ENCODE measurements around the gene PTPRQ. TPM values are rescaled to one million over a fixed set of nuclear protein-coding genes. Genes with fewer than 3 reads are reported as not detected.

PTPRQ gene
- polyA plus RNA-seq, 3 donors from 2014 or later = not detected

GRCh38 chr12:80607361-80608135 is 163.5 kb downstream of the PTPRQ start:
- H3K36me3 Mint-ChIP-seq = no peaks in the 10 kb centered on the region
- H3K27me3 Mint-ChIP-seq (ENCODE audit: low read depth in 3 of 3) = peaks cover 0 to 2% (median 2%) of the 10 kb centered on the region in 3 donors
- no peaks in the 10 kb centered on the region for H3K4me1 Mint-ChIP-seq
- DNase-seq = no peak
- no peak overlapping the region for H3K4me3 Mint-ChIP-seq
- H3K9me3 Mint-ChIP-seq = peaks cover 0 to 19% (median 4%) of the 10 kb centered on the region in 6 donors
- no peak overlapping the region for H3K27ac Mint-ChIP-seq

GRCh38 chr12:80617733-80618132 is 173.7 kb downstream of the PTPRQ start:
- no peaks in the 10 kb centered on the region for H3K36me3 Mint-ChIP-seq
- DNase-seq = no peak
- H3K27me3 Mint-ChIP-seq (ENCODE audit: low read depth in 3 of 3) = peaks cover 0 to 4% (median 0%) of the 10 kb centered on the region in 3 donors
- no peak overlapping the region for H3K4me3 Mint-ChIP-seq
- no peaks in the 10 kb centered on the region for H3K4me1 Mint-ChIP-seq
- no peak overlapping the region for H3K27ac Mint-ChIP-seq
- peaks cover 0 to 3% (median 0%) of the 10 kb centered on the region in 6 donors for H3K9me3 Mint-ChIP-seq

DNA sequence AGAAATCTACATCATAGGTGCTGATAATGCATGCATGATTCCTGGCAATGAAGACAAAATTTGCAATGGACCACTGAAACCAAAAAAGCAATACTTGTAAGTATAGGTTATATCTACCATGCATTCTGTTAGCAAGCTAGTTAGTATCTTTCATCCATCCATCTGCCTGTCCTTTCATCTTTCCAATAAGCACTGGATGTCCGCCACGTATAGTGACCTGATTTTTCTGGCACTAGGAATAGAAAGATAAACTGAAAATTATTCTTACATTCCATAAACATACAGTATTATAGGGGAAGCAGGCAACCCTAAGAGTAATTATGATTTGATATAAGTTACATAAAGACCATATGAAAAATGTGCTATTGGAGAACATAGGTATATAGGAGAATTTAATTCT is 176.2 kb downstream of the PTPRQ start:
- H3K36me3 Mint-ChIP-seq = no peaks in the 10 kb centered on the region
- no peaks in the 10 kb centered on the region for H3K4me1 Mint-ChIP-seq
- DNase-seq = no peak
- no peak overlapping the region for H3K4me3 Mint-ChIP-seq
- no peak overlapping the region for H3K27ac Mint-ChIP-seq
- peaks cover 0 to 4% (median 0%) of the 10 kb centered on the region in 3 donors for H3K27me3 Mint-ChIP-seq (ENCODE audit: low read depth in 3 of 3)
- peaks cover 0 to 4% (median 1%) of the 10 kb centered on the region in 6 donors for H3K9me3 Mint-ChIP-seq

DNA sequence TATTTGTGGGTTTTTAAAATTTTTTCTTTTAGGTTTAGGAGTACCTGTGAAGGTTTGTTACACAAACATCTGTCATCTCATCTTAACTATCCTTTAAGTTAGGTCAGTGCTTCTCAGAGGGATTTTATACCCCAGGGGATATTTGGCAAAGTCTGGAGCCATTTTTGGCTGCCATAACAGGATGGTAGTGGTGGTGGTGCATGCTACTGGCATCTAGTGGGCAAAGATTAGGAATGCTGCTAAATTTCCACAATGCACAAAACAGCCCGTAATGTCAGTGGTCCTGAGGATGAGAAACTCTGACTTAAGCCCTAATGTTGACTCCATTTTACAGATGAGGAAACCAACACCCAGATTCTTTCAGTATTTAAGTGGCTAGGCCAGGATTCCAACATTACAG is 178.2 kb downstream of the PTPRQ start:
- Mint-ChIP-seq H3K4me3 (no peak overlapping the region), H3K27ac (no peak overlapping the region), H3K4me1 (no peaks in the 10 kb centered on the region), H3K9me3 (peaks cover 0 to 4% (median 0%) of the 10 kb centered on the region in 6 donors), H3K27me3 (ENCODE audit: low read depth in 3 of 3) (peaks cover 0 to 4% (median 0%) of the 10 kb centered on the region in 3 donors), H3K36me3 (no peaks in the 10 kb centered on the region)
- no peak for DNase-seq

DNA sequence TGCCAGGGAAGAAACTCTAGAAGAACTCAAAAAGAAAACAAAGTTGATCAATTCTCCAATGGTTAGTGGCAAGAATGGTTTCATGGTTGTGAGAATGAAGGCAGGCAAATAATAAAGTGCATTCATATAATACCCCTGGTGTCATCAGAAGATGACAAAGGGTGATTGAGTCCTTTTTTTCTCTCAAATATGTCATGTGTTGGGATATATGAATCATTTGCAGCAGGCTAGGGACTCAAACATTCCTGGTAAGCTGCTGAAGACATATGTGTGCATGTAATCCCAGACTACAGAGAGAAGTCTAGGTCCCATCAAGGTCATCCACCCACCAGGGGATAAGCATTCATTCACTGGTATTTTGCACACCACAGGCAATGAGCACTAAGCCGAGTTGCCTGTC is 181.0 kb downstream of the PTPRQ start:
- peaks cover 0 to 5% (median under 1%) of the 10 kb centered on the region in 6 donors for H3K9me3 Mint-ChIP-seq
- no peak for DNase-seq
- no peak overlapping the region for H3K27ac Mint-ChIP-seq
- no peaks in the 10 kb centered on the region for H3K36me3 Mint-ChIP-seq
- no peak overlapping the region for H3K4me3 Mint-ChIP-seq
- peaks cover 0 to 2% (median 2%) of the 10 kb centered on the region in 3 donors for H3K27me3 Mint-ChIP-seq (ENCODE audit: low read depth in 3 of 3)
- H3K4me1 Mint-ChIP-seq = no peaks in the 10 kb centered on the region

GRCh38 chr12:80625901-80626300 is 181.9 kb downstream of the PTPRQ start:
- Mint-ChIP-seq H3K36me3 (no peaks in the 10 kb centered on the region), H3K27ac (no peak overlapping the region), H3K4me1 (no peaks in the 10 kb centered on the region), H3K4me3 (no peak overlapping the region), H3K9me3 (peaks cover 0 to 5% (median under 1%) of the 10 kb centered on the region in 6 donors), H3K27me3 (ENCODE audit: low read depth in 3 of 3) (peaks cover 0 to 2% (median 2%) of the 10 kb centered on the region in 3 donors)
- no peak for DNase-seq

DNA sequence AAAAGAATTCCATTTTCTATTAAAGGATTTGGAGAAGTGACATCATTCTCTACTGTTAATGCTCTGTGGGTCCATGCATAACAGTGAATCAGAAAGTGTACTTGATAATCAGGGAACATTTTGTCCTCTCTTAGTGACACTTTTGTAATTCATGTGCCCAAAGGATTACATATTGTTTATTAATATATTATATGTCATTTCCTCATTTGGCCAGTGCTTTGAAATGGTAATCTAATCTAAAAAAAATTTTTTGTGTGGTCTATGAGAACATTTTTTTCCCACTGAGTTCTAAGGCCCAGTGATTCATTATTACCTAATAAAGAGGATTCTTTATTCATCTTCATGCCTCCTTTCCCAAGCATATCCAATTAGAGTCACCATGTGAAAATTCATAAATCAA is 183.7 kb downstream of the PTPRQ start:
- Mint-ChIP-seq H3K4me3 (no peak overlapping the region), H3K27me3 (ENCODE audit: low read depth in 3 of 3) (peaks cover 0 to 4% (median 2%) of the 10 kb centered on the region in 3 donors), H3K9me3 (peaks cover 0 to 10% (median under 1%) of the 10 kb centered on the region in 6 donors), H3K36me3 (no peaks in the 10 kb centered on the region), H3K27ac (no peak overlapping the region), H3K4me1 (no peaks in the 10 kb centered on the region)
- no peak for DNase-seq

- Mint-ChIP-seq H3K27ac (no peak overlapping the region), H3K4me1 (no peaks in the 10 kb centered on the region), H3K4me3 (no peak overlapping the region), H3K27me3 (ENCODE audit: low read depth in 3 of 3) (peaks cover 0 to 4% (median 2%) of the 10 kb centered on the region in 3 donors), H3K36me3 (no peaks in the 10 kb centered on the region), H3K9me3 (peaks cover 0 to 15% (median 4%) of the 10 kb centered on the region in 6 donors)
- DNase-seq = no peak
Measured at GRCh38 chr12:80632835-80633234, 188.8 kb downstream of the PTPRQ start.

- Mint-ChIP-seq H3K4me1 (no peaks in the 10 kb centered on the region), H3K9me3 (peaks cover 0 to 19% (median 4%) of the 10 kb centered on the region in 6 donors), H3K27ac (no peak overlapping the region), H3K27me3 (ENCODE audit: low read depth in 3 of 3) (peaks cover 0 to 2% (median 0%) of the 10 kb centered on the region in 3 donors), H3K4me3 (no peak overlapping the region), H3K36me3 (no peaks in the 10 kb centered on the region)
- no peak for DNase-seq
Measured at GRCh38 chr12:80634903-80635302, 190.9 kb downstream of the PTPRQ start.

- peaks cover 0 to 26% (median 5%) of the 10 kb centered on the region in 6 donors for H3K9me3 Mint-ChIP-seq
- no peak for DNase-seq
- no peaks in the 10 kb centered on the region for H3K36me3 Mint-ChIP-seq
- no peak overlapping the region for H3K27ac Mint-ChIP-seq
- H3K4me1 Mint-ChIP-seq = no peaks in the 10 kb centered on the region
- H3K27me3 Mint-ChIP-seq (ENCODE audit: low read depth in 3 of 3) = peaks cover 0 to under 1% (median 0%) of the 10 kb centered on the region in 3 donors
- H3K4me3 Mint-ChIP-seq = no peak overlapping the region
Measured at GRCh38 chr12:80636832-80637231, 192.8 kb downstream of the PTPRQ start.

DNA sequence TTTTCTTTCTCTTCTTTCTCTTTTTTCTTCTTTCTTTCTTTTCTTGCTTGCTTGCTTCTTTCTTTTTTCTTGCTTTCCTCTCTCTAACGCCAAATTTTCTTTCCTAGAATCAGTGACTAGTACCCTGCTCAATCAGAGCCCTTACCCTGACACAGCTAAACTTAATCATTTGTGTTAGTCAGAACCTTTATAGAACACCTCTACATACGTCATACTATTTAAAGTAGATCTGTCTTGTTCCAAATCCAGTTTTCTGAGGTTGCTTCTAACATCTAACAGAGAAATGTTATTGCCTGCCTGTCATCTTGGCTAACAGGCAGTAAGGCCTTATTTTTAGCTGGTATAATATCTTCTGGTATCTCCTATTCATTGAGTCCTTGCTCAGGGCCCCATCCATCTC is 197.9 kb downstream of the PTPRQ start:
- no peak overlapping the region for H3K27ac Mint-ChIP-seq
- H3K9me3 Mint-ChIP-seq = peaks cover 3 to 32% (median 7%) of the 10 kb centered on the region in 6 donors
- H3K27me3 Mint-ChIP-seq (ENCODE audit: low read depth in 3 of 3) = peaks cover 0 to 1% (median 0%) of the 10 kb centered on the region in 3 donors
- DNase-seq = no peak
- H3K4me1 Mint-ChIP-seq = no peaks in the 10 kb centered on the region
- no peaks in the 10 kb centered on the region for H3K36me3 Mint-ChIP-seq
- H3K4me3 Mint-ChIP-seq = no peak overlapping the region

DNA sequence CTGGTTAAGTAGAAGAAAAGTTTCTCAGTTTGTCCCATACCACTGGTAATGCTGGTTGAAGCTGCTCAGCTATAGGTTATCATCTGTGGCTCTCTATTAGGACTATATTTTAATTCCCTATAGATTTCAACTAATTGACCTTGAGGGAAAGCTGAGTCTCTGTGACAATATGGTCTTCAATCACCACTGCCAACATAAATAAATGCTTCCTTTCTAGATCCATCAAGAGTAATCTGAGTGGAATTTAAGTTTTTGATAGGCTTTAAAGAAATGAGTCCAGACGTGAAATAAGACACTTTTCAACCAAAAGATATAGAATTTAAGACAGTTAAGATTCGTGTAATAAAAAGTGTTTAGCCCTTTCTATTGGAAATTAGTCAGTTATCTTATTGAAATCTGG is 199.9 kb downstream of the PTPRQ start:
- no peaks in the 10 kb centered on the region for H3K36me3 Mint-ChIP-seq
- no peak overlapping the region for H3K4me3 Mint-ChIP-seq
- H3K27ac Mint-ChIP-seq = no peak overlapping the region
- DNase-seq = no peak
- H3K27me3 Mint-ChIP-seq (ENCODE audit: low read depth in 3 of 3) = peaks cover 0 to 1% (median 0%) of the 10 kb centered on the region in 3 donors
- H3K4me1 Mint-ChIP-seq = no peaks in the 10 kb centered on the region
- peaks cover 3 to 35% (median 5%) of the 10 kb centered on the region in 6 donors for H3K9me3 Mint-ChIP-seq

GRCh38 chr12:80648881-80649280 is 204.8 kb downstream of the PTPRQ start:
- H3K27me3 Mint-ChIP-seq (ENCODE audit: low read depth in 3 of 3) = peaks cover 0 to 1% (median 0%) of the 10 kb centered on the region in 3 donors
- peaks cover 0 to 21% (median 3%) of the 10 kb centered on the region in 6 donors for H3K9me3 Mint-ChIP-seq
- H3K4me1 Mint-ChIP-seq = no peaks in the 10 kb centered on the region
- no peak overlapping the region for H3K4me3 Mint-ChIP-seq
- no peak for DNase-seq
- H3K36me3 Mint-ChIP-seq = no peaks in the 10 kb centered on the region
- H3K27ac Mint-ChIP-seq = no peak overlapping the region

GRCh38 chr12:80655751-80656150 is 211.7 kb downstream of the PTPRQ start:
- no peak for DNase-seq
- peaks cover 0 to 33% (median 8%) of the 10 kb centered on the region in 6 donors for H3K9me3 Mint-ChIP-seq
- peaks cover 0 to 4% (median 0%) of the 10 kb centered on the region in 3 donors for H3K27me3 Mint-ChIP-seq (ENCODE audit: low read depth in 3 of 3)
- no peak overlapping the region for H3K4me3 Mint-ChIP-seq
- H3K4me1 Mint-ChIP-seq = no peaks in the 10 kb centered on the region
- no peak overlapping the region for H3K27ac Mint-ChIP-seq
- no peaks in the 10 kb centered on the region for H3K36me3 Mint-ChIP-seq

Data from immature natural killer cell (primary cell).